Colonic mucosa (tissue), 4 donors: Measurements from ENCODE around the gene TGM5. TPM values are rescaled to one million over a fixed set of nuclear protein-coding genes. Genes with fewer than 3 reads are reported as not detected.

Experiments used
- DNase-seq: peaks from one replicate; pipeline ENCODE4 v3.0.0-alpha.2; 2020
- H3K27ac ChIP-seq: fragments of 200-600 bp; one replicate; pipeline ENCODE4 v1.8.0; 2021
- H3K27me3 ChIP-seq: fragments of 200-600 bp; one replicate; pipeline ENCODE4 v1.8.0; 2021
- H3K36me3 ChIP-seq: fragments of 200-600 bp; one replicate; pipeline ENCODE4 v1.8.0; 2021
- H3K4me1 ChIP-seq: fragments of 200-600 bp; one replicate; pipeline ENCODE4 v1.8.0; 2021; ENCODE audit warnings: mild to moderate bottlenecking
- H3K4me3 ChIP-seq: fragments of 200-600 bp; one replicate; pipeline ENCODE4 v1.8.0; 2021
- H3K9ac ChIP-seq, 2 donors: one replicate each; pipeline ENCODE4 v1.7.0; 2013; ENCODE audit warnings: control low read depth in 2 of 2, low read depth in 2 of 2, low read length in 2 of 2
- H3K9me3 ChIP-seq: fragments of 200-600 bp; one replicate; pipeline ENCODE4 v1.8.0; 2021
- CTCF ChIP-seq: fragments of 200-600 bp; IDR thresholded peaks from one replicate; pipeline ENCODE4 v1.8.0; 2022; ENCODE audit warnings: antibody characterized with exemption, mild to moderate bottlenecking
- intact Hi-C: fragments of 100-400 bp; cut with DNase I; formaldehyde crosslinking; loops from one replicate; pipeline ENCODE4 v1.14.1; 2022
- total RNA-seq, 2 donors: library from RNA; stranded (reverse); fragmentation: NEBNext Ultra II Directional in 1 of 2; extraction: Animal tissue kit (Norgen Biotek cat#: 25700) in 1 of 2; gene quantifications; one replicate each; pipeline ENCODE4 v1.2.1, GENCODE V29; 2021
- donor health status: healthy.
- donor health status: DM: no; HTN: no; CAD: no.
- donor health status: DM: no; HTN: no; CAD: no.

The TGM5 gene
- total RNA-seq, 2 donors from 2014 or later, result not detected

GRCh38 chr15:43243020-43243645, 23.6 kb downstream of the TGM5 start:
- Histone ChIP-seq H3K4me1 (no peaks in the 10 kb centered on the region), H3K4me3 (no peak overlapping the region), H3K9ac (no peak overlapping the region), H3K27ac (no peak overlapping the region), H3K9me3 (no peaks in the 10 kb centered on the region), H3K27me3 (no peaks in the 10 kb centered on the region), H3K36me3 (no peaks in the 10 kb centered on the region)
- TF ChIP-seq CTCF, result no peak
- intact Hi-C loops, result no loop called here
- DNase-seq, result no peak

- DNase-seq, result no peak
- no peaks in the 10 kb centered on the region for H3K36me3 ChIP-seq
These were observed 24.1 kb downstream of the TGM5 start for GRCh38 chr15:43242616-43243015.

GRCh38 chr15:43241100-43241499, 25.6 kb downstream of the TGM5 start:
- Histone ChIP-seq H3K27me3 (no peaks in the 10 kb centered on the region), H3K4me1 (no peaks in the 10 kb centered on the region), H3K27ac (no peak overlapping the region), H3K4me3 (no peak overlapping the region), H3K9me3 (no peaks in the 10 kb centered on the region), H3K36me3 (no peaks in the 10 kb centered on the region), H3K9ac (no peak overlapping the region)
- no peak for DNase-seq
- no peak for TF ChIP-seq CTCF
- intact Hi-C loops, result no loop called here

More at GRCh38 chr15:43242616-43243015, 24.1 kb downstream of the TGM5 start:
- no peak overlapping the region for H3K27ac ChIP-seq
- no peak overlapping the region for H3K9ac ChIP-seq
- H3K9me3 ChIP-seq, result no peaks in the 10 kb centered on the region
- H3K27me3 ChIP-seq, result no peaks in the 10 kb centered on the region
- H3K4me3 ChIP-seq, result no peak overlapping the region
- intact Hi-C loops, result no loop called here
- TF ChIP-seq CTCF, result no peak
- H3K4me1 ChIP-seq, result no peaks in the 10 kb centered on the region

- Histone ChIP-seq H3K9me3 (no peaks in the 10 kb centered on the region), H3K36me3 (no peaks in the 10 kb centered on the region), H3K27me3 (no peaks in the 10 kb centered on the region), H3K4me1 (no peaks in the 10 kb centered on the region), H3K27ac (no peak overlapping the region), H3K4me3 (no peak overlapping the region), H3K9ac (no peak overlapping the region)
- DNase-seq, result no peak
- intact Hi-C loops, result no loop called here
- TF ChIP-seq CTCF, result no peak
These were observed 26.8 kb downstream of the TGM5 start for GRCh38 chr15:43239732-43240491.

GRCh38 chr15:43238671-43239131, 28.0 kb downstream of the TGM5 start:
- intact Hi-C loops, result no loop called here
- Histone ChIP-seq H3K27ac (no peak overlapping the region), H3K9me3 (no peaks in the 10 kb centered on the region), H3K4me3 (no peak overlapping the region), H3K27me3 (no peaks in the 10 kb centered on the region), H3K4me1 (no peaks in the 10 kb centered on the region), H3K9ac (no peak overlapping the region), H3K36me3 (no peaks in the 10 kb centered on the region)
- TF ChIP-seq CTCF, result no peak
- no peak for DNase-seq
